ENCODE data around the gene BMERB1. TPM values are rescaled to one million over a fixed set of nuclear protein-coding genes. Genes with fewer than 3 reads are reported as not detected.

BMERB1 gene
- total RNA-seq, 1 donor from 2014 or later: 35.9 TPM

DNA sequence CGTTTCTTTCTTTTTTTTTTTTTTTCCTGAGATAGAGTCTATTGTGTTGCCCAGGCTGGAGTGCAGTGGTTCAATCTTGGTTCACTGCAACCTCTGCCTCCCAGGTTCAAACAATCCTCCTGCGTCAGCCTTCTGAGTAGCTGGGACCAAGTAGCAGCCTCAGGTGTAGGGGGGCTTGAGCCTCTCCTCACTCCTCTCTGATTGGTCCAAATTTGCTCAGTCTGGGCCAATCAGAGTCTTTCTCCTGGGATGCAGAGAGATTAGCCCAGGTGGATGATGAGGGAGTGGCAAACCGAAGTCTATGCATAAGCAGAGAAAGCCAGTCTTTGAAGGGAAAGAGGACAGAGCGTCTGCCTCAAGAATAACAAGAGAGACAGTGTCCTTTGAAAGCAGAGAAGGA lies 99.0 kb downstream of the BMERB1 start:
- Mint-ChIP-seq H3K27me3 (ENCODE audit: low read depth) (no peaks in the 10 kb centered on the region), H3K36me3 (ENCODE audit: low read depth) (peaks cover 9% of the 10 kb centered on the region)

DNA sequence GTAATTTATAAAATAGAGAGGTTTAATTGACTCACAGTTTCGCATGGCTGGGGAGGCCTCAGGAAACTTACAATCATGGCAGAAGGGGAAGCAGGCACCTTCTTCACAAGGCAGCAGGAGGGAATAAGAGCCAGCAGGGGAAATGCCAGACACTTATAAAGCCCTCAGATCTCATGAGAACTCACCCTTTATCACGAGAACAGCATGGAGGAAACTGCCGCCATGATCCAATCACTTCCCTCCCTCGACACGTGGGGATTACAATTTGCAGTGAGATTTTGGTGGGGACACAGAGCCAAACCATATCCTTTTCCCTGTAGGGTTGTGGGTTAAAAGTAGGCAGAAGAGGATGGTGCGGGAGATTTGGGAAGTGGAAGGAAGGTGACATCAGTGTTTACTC lies 101.4 kb downstream of the BMERB1 start:
- H3K36me3 Mint-ChIP-seq (ENCODE audit: low read depth): peaks cover 9% of the 10 kb centered on the region
- no peak overlapping the region for H3K27ac Mint-ChIP-seq (ENCODE audit: unreplicated experiment)
- no peaks in the 10 kb centered on the region for H3K9me3 Mint-ChIP-seq (ENCODE audit: low read depth)
- H3K4me1 Mint-ChIP-seq (ENCODE audit: low read depth): no peaks in the 10 kb centered on the region
- no peak for DNase-seq (ENCODE audit: low spot score)
- H3K27me3 Mint-ChIP-seq (ENCODE audit: low read depth): no peaks in the 10 kb centered on the region
- TF ChIP-seq, protein P1, sequence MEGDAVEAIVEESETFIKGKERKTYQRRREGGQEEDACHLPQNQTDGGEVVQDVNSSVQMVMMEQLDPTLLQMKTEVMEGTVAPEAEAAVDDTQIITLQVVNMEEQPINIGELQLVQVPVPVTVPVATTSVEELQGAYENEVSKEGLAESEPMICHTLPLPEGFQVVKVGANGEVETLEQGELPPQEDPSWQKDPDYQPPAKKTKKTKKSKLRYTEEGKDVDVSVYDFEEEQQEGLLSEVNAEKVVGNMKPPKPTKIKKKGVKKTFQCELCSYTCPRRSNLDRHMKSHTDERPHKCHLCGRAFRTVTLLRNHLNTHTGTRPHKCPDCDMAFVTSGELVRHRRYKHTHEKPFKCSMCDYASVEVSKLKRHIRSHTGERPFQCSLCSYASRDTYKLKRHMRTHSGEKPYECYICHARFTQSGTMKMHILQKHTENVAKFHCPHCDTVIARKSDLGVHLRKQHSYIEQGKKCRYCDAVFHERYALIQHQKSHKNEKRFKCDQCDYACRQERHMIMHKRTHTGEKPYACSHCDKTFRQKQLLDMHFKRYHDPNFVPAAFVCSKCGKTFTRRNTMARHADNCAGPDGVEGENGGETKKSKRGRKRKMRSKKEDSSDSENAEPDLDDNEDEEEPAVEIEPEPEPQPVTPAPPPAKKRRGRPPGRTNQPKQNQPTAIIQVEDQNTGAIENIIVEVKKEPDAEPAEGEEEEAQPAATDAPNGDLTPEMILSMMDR (IDR thresholded peaks at IDR 0.05): no peak
- no peak overlapping the region for H3K4me3 Mint-ChIP-seq (ENCODE audit: unreplicated experiment)

More for the DNA sequence above, 99.0 kb downstream of the BMERB1 start:
- H3K9me3 Mint-ChIP-seq (ENCODE audit: low read depth): no peaks in the 10 kb centered on the region
- no peak overlapping the region for H3K4me3 Mint-ChIP-seq (ENCODE audit: unreplicated experiment)
- TF ChIP-seq, protein P1 (IDR thresholded peaks at IDR 0.05): no peak
- DNase-seq (ENCODE audit: low spot score): no peak
- no peaks in the 10 kb centered on the region for H3K4me1 Mint-ChIP-seq (ENCODE audit: low read depth)
- H3K27ac Mint-ChIP-seq (ENCODE audit: unreplicated experiment): no peak overlapping the region

DNA sequence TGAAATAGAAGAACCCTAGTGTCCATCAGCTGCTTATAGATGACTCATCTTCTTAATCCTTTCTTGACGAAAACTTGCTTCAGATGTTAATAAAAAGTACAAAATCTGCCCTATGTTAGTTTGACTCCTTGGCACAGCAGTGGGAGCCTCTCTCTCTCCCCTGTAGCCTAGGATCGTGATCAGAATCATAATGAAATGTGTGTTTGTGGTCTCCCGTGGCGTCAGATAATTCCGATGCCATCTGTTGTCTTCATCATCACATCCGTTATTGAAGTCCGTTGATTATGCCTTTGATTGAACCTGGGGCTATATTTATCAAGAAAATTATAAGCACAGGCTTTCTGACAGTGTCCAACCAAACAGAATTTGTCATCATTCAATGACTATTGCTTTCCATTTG lies 102.5 kb downstream of the BMERB1 start:
- no peak overlapping the region for H3K27ac Mint-ChIP-seq (ENCODE audit: unreplicated experiment)
- TF ChIP-seq, protein P1 (IDR thresholded peaks at IDR 0.05): no peak
- peaks cover 8% of the 10 kb centered on the region for H3K36me3 Mint-ChIP-seq (ENCODE audit: low read depth)
- H3K4me3 Mint-ChIP-seq (ENCODE audit: unreplicated experiment): no peak overlapping the region
- H3K4me1 Mint-ChIP-seq (ENCODE audit: low read depth): no peaks in the 10 kb centered on the region
- H3K27me3 Mint-ChIP-seq (ENCODE audit: low read depth): no peaks in the 10 kb centered on the region
- no peak for DNase-seq (ENCODE audit: low spot score)
- H3K9me3 Mint-ChIP-seq (ENCODE audit: low read depth): no peaks in the 10 kb centered on the region

DNA sequence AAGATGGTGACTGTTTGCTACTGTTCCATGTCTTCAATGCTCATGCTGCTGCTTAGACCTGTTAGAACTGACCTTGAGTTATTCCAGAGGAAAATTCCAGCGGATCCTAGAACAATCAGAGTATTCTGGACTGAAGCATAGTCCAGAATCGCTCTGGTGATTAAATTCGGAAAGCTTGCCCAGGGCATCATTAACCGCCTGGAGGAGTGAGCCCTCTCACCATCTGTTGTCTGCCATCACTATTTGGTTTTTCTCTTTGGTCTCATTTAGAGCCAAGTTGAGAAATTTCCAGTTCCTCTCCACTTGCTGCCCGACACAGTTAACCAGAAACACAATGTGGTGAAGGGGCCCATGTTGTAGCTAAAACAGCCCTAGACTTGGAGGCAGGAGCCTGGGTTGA lies 104.1 kb downstream of the BMERB1 start:
- Mint-ChIP-seq H3K4me3 (ENCODE audit: unreplicated experiment) (no peak overlapping the region), H3K9me3 (ENCODE audit: low read depth) (no peaks in the 10 kb centered on the region), H3K4me1 (ENCODE audit: low read depth) (no peaks in the 10 kb centered on the region), H3K27ac (ENCODE audit: unreplicated experiment) (no peak overlapping the region), H3K36me3 (ENCODE audit: low read depth) (peaks cover 9% of the 10 kb centered on the region), H3K27me3 (ENCODE audit: low read depth) (no peaks in the 10 kb centered on the region)
- TF ChIP-seq, protein P1 (IDR thresholded peaks at IDR 0.05): no peak
- DNase-seq (ENCODE audit: low spot score): no peak

DNA sequence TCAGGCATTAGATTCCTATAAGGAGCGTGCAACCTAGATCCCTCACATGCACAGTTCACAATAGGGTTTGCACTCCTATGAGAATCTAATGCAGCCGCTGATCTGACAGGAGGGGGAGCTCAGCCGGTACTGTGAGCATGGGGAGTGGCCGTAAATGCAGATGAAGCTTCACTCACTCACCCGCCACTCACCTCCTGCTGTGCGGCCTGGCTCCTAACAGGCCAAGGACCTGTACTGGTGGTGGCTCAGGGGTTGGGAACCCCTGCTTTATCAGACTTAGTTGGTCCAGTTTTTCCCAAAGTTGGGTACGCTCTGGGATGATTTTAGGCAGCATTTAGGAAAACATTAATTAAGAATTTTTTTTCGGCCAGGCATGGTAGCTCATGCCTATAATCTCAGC lies 104.8 kb downstream of the BMERB1 start:
- Mint-ChIP-seq H3K4me3 (ENCODE audit: unreplicated experiment) (no peak overlapping the region), H3K36me3 (ENCODE audit: low read depth) (peaks cover 9% of the 10 kb centered on the region), H3K27ac (ENCODE audit: unreplicated experiment) (no peak overlapping the region), H3K4me1 (ENCODE audit: low read depth) (peaks cover 5% of the 10 kb centered on the region), H3K9me3 (ENCODE audit: low read depth) (no peaks in the 10 kb centered on the region), H3K27me3 (ENCODE audit: low read depth) (no peaks in the 10 kb centered on the region)
- no peak for DNase-seq (ENCODE audit: low spot score)
- TF ChIP-seq, protein P1 (IDR thresholded peaks at IDR 0.05): no peak
